Endodermal cell (in vitro differentiated cells): ENCODE measurements around the gene GALK1. TPM values are rescaled to one million over a fixed set of nuclear protein-coding genes. Genes with fewer than 3 reads are reported as not detected.

Source experiments
- DNase-seq: peaks from one replicate; pipeline ENCODE4 v3.0.0-alpha.2; 2017
- H3K27ac ChIP-seq: 2 replicates; pipeline ENCODE4 v1.5.1; 2013; ENCODE audit warnings: mild to moderate bottlenecking, low read depth, low read length, moderate library complexity
- H3K27me3 ChIP-seq: 2 replicates; pipeline ENCODE4 v1.6.1; 2013; ENCODE audit warnings: mild to moderate bottlenecking, low read length, moderate library complexity; ENCODE audit not compliant: insufficient read depth, control insufficient read depth, poor library complexity, severe bottlenecking
- H3K36me3 ChIP-seq: 2 replicates; pipeline ENCODE4 v1.7.0; 2013; ENCODE audit warnings: mild to moderate bottlenecking, low read length, moderate library complexity; ENCODE audit not compliant: control insufficient read depth, insufficient read depth
- H3K4me1 ChIP-seq: one replicate; pipeline ENCODE4 v1.7.0; 2013; ENCODE audit warnings: low read length; ENCODE audit not compliant: control insufficient read depth, insufficient read depth
- H3K4me3 ChIP-seq: 2 replicates; pipeline ENCODE4 v1.5.1; 2013; ENCODE audit warnings: mild to moderate bottlenecking, low read length, moderate library complexity
- H3K9ac ChIP-seq: 2 replicates; pipeline ENCODE4 v1.6.1; 2013; ENCODE audit warnings: mild to moderate bottlenecking, low read length, moderate library complexity; ENCODE audit not compliant: poor library complexity, severe bottlenecking; ENCODE audit errors: extremely low read depth
- H3K9me3 ChIP-seq: 2 replicates; pipeline ENCODE4 v1.6.1; 2013; ENCODE audit warnings: mild to moderate bottlenecking, low read length, moderate library complexity; ENCODE audit not compliant: control insufficient read depth
- H3K27ac Mint-ChIP-seq: 2 replicates; pipeline ENCODE4 v1.8.0; 2020; ENCODE audit warnings: mixed read lengths
- H3K27me3 Mint-ChIP-seq: 2 replicates; pipeline ENCODE4 v1.8.0; 2021; ENCODE audit warnings: mild to moderate bottlenecking, mixed read lengths; ENCODE audit not compliant: insufficient read depth
- H3K36me3 Mint-ChIP-seq: 2 replicates; pipeline ENCODE4 v1.8.0; 2020; ENCODE audit warnings: low read depth, mixed read lengths
- H3K4me1 Mint-ChIP-seq: 2 replicates; pipeline ENCODE4 v1.8.0; 2020; ENCODE audit warnings: mixed read lengths
- H3K4me3 Mint-ChIP-seq: 2 replicates; pipeline ENCODE4 v1.8.0; 2020; ENCODE audit warnings: mild to moderate bottlenecking, moderate library complexity, mixed read lengths
- H3K9me3 Mint-ChIP-seq: 2 replicates; pipeline ENCODE4 v1.8.0; 2020; ENCODE audit warnings: mild to moderate bottlenecking, mixed read lengths
- WGBS, 2 experiments: methylation state at CpG; one replicate each; pipeline versions ENCODE4 v1.1.5 to v1.1.7; 2013; ENCODE audit warnings: missing lambda C conversion rate in 2 of 2, mixed read lengths in 1 of 2; ENCODE audit not compliant: insufficient coverage in 1 of 2, insufficient read length in 1 of 2; 5-methylcytosine and 5-hydroxymethylcytosine counted together
- total RNA-seq, 2 donors: library from RNA; stranded (reverse); fragmentation: NEBNext Ultra II Directional in 1 of 2; extraction: Animal tissue kit (Norgen Biotek cat#: 25700) in 1 of 2; gene quantifications; 2 replicates in 1 of 2; 3 replicates in 1 of 2; pipeline ENCODE4 v1.2.1, GENCODE V29; 2021
- TF ChIP-seq, protein P1 (sequence below): fragments of 200-600 bp; sonication (generic); conservative IDR thresholded peaks from 2 replicates; pipeline ENCODE4 v1.5.0; 2021; ENCODE audit warnings: antibody characterized with exemption, mild to moderate bottlenecking

The GALK1 gene
- total RNA-seq, 2 donors from 2014 or later: 26.7 to 33.2 TPM

GRCh38 chr17:75759457-75759856 is 5.5 kb downstream of the GALK1 start:
- no peaks in the 10 kb centered on the region for H3K36me3 ChIP-seq
- H3K9me3 Mint-ChIP-seq: no peaks in the 10 kb centered on the region
- H3K4me1 ChIP-seq: peaks cover 5% of the 10 kb centered on the region
- no peaks in the 10 kb centered on the region for H3K36me3 Mint-ChIP-seq
- H3K27me3 Mint-ChIP-seq: no peaks in the 10 kb centered on the region
- H3K27ac Mint-ChIP-seq: no peak overlapping the region
- peaks cover 13% of the 10 kb centered on the region for H3K4me1 Mint-ChIP-seq
- no peak overlapping the region for H3K9ac ChIP-seq
- no peaks in the 10 kb centered on the region for H3K27me3 ChIP-seq
- WGBS, 2 experiments: 81% methylated on average over 3 of the region's 3 CpGs
- no peak overlapping the region for H3K27ac ChIP-seq
- no peak overlapping the region for H3K4me3 Mint-ChIP-seq
- H3K4me3 ChIP-seq: no peak overlapping the region
- TF ChIP-seq, protein P1, sequence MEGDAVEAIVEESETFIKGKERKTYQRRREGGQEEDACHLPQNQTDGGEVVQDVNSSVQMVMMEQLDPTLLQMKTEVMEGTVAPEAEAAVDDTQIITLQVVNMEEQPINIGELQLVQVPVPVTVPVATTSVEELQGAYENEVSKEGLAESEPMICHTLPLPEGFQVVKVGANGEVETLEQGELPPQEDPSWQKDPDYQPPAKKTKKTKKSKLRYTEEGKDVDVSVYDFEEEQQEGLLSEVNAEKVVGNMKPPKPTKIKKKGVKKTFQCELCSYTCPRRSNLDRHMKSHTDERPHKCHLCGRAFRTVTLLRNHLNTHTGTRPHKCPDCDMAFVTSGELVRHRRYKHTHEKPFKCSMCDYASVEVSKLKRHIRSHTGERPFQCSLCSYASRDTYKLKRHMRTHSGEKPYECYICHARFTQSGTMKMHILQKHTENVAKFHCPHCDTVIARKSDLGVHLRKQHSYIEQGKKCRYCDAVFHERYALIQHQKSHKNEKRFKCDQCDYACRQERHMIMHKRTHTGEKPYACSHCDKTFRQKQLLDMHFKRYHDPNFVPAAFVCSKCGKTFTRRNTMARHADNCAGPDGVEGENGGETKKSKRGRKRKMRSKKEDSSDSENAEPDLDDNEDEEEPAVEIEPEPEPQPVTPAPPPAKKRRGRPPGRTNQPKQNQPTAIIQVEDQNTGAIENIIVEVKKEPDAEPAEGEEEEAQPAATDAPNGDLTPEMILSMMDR: no peak
- no peaks in the 10 kb centered on the region for H3K9me3 ChIP-seq
- DNase-seq: no peak

GRCh38 chr17:75758131-75758905 is 6.7 kb downstream of the GALK1 start:
- peaks cover 5% of the 10 kb centered on the region for H3K4me1 ChIP-seq
- no peaks in the 10 kb centered on the region for H3K9me3 ChIP-seq
- no peaks in the 10 kb centered on the region for H3K27me3 Mint-ChIP-seq
- no peak overlapping the region for H3K27ac Mint-ChIP-seq
- peak; percentile 85 for DNase-seq
- no peaks in the 10 kb centered on the region for H3K27me3 ChIP-seq
- H3K36me3 ChIP-seq: no peaks in the 10 kb centered on the region
- WGBS, 2 experiments: 92% methylated on average over 20 to 41 of the region's 41 CpGs
- no peaks in the 10 kb centered on the region for H3K9me3 Mint-ChIP-seq
- no peak overlapping the region for H3K27ac ChIP-seq
- peaks cover 9% of the 10 kb centered on the region for H3K4me1 Mint-ChIP-seq
- no peak overlapping the region for H3K4me3 ChIP-seq
- H3K9ac ChIP-seq: no peak overlapping the region
- TF ChIP-seq, protein P1: peak; percentile 68
- H3K4me3 Mint-ChIP-seq: no peak overlapping the region
- H3K36me3 Mint-ChIP-seq: no peaks in the 10 kb centered on the region

DNA sequence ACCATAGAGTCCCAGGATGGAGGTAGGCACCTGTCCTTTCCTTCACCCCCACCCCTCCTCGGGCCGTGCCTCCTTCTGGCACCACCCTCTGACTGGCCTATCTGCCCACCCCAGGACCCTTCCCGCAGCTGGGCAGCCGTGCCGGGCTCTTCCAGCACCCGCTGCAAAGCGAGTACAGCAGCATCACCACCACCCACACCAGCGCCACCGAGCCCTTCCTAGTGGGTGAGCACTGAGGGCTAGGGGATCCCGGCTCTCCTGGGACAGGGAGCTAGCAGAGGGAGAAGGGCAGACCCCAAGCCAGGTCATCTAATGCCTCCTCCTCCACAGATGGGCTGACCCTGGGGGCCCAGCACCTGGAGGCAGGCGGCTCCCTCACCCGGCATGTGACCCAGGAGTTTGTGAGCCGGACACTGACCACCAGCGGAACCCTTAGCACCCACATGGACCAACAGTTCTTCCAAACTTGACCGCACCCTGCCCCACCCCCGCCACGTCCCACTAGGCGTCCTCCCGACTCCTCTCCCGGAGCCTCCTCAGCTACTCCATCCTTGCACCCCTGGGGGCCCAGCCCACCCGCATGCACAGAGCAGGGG is 7.8 kb downstream of the GALK1 start:
- Mint-ChIP-seq H3K4me3 (no peak overlapping the region), H3K4me1 (peaks cover 9% of the 10 kb centered on the region), H3K27me3 (peaks cover 2% of the 10 kb centered on the region), H3K9me3 (no peaks in the 10 kb centered on the region), H3K36me3 (no peaks in the 10 kb centered on the region), H3K27ac (no peak overlapping the region)
- Histone ChIP-seq H3K27ac (no peak overlapping the region), H3K9me3 (no peaks in the 10 kb centered on the region), H3K36me3 (no peaks in the 10 kb centered on the region), H3K27me3 (no peaks in the 10 kb centered on the region), H3K4me1 (peaks cover 5% of the 10 kb centered on the region), H3K9ac (no peak overlapping the region), H3K4me3 (no peak overlapping the region)
- TF ChIP-seq, protein P1: no peak
- WGBS, 2 experiments: 88 to 96% methylated on average over 8 to 21 of the region's 21 CpGs
- no peak for DNase-seq
